ENCODE measurements around the gene REC114.

REC114 gene

GRCh38 chr15:73474785-73475184, 31.8 kb downstream of the REC114 start:
- no peak overlapping the region for H3K4me3 ChIP-seq (IDR thresholded peaks at IDR 0.05; ENCODE audit: insufficient read depth, low read depth, low read length)
- no peak overlapping the region for H3K4me2 ChIP-seq

DNA sequence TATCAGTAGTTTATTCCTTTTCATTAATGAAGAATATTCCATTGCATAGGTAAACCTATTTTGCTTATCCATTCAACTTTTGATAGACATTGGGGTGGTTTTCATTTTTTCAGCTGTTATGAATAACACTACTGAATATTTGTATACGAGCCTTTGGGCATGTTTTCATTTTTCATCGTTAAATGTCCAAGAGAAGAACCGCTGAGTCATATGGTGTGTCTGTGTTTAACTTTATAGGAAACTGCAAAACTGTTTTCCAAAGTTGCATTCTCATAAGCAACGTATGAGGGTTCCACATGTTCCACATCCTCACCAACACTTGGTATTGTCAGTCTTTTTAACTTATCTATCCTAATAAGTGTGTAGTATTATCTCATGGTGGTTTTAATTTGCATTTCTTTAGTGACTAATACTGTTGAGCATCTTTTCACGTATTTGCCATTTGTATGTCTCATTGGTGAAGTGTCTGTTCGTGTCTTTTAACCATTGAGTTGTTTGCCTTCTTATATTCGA, 33.8 kb downstream of the REC114 start:
- Histone ChIP-seq H3K79me2 (ENCODE audit: insufficient read depth, low read depth) (no peaks in the 10 kb centered on the region), H3K4me1 (ENCODE audit: low read depth, poor library complexity, severe bottlenecking) (no peaks in the 10 kb centered on the region), H4K20me1 (ENCODE audit: insufficient read depth) (no peaks in the 10 kb centered on the region), H2AFZ (ENCODE audit: low read depth) (no peak overlapping the region), H3K9ac (no peak overlapping the region), H3K4me3 (IDR thresholded peaks at IDR 0.05; ENCODE audit: insufficient read depth, low read depth, low read length) (no peak overlapping the region), H3K36me3 (ENCODE audit: insufficient read depth) (no peaks in the 10 kb centered on the region), H3K27ac (no peak overlapping the region), H3K27me3 (ENCODE audit: insufficient read depth, low read depth) (no peaks in the 10 kb centered on the region), H3K4me2 (no peak overlapping the region)
- no peak for TF ChIP-seq CTCF (conservative IDR thresholded peaks at IDR 0.05; ENCODE audit: low read depth, low read length)

More at GRCh38 chr15:73474785-73475184, 31.8 kb downstream of the REC114 start:
- H3K36me3 ChIP-seq (ENCODE audit: insufficient read depth), result no peaks in the 10 kb centered on the region
- no peaks in the 10 kb centered on the region for H4K20me1 ChIP-seq (ENCODE audit: insufficient read depth)
- H3K9ac ChIP-seq, result no peak overlapping the region
- no peak for TF ChIP-seq CTCF (conservative IDR thresholded peaks at IDR 0.05; ENCODE audit: low read depth, low read length)
- H3K4me1 ChIP-seq (ENCODE audit: low read depth, poor library complexity, severe bottlenecking), result no peaks in the 10 kb centered on the region
- no peaks in the 10 kb centered on the region for H3K79me2 ChIP-seq (ENCODE audit: insufficient read depth, low read depth)
- no peak overlapping the region for H3K27ac ChIP-seq
- no peak overlapping the region for H2AFZ ChIP-seq (ENCODE audit: low read depth)
- no peaks in the 10 kb centered on the region for H3K27me3 ChIP-seq (ENCODE audit: insufficient read depth, low read depth)

DNA sequence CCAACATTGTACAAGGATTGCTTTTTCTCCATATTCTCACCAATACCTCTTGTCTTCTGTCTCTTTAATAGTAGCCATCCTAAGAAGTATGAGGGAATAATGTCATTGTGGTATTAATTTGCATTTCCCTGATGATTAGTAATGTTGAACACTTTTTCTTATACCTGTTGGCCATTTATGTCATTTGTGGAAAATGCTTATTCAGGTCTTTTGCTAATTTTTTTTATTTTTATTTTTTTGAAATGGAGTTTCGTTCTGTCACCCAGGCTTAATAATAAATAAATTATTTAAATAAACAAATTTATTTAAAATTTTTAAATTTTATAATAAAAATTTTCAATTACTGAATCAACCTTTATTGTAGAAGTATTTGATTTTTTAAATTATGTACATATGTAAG, 37.1 kb downstream of the REC114 start:
- Histone ChIP-seq H3K36me3 (ENCODE audit: insufficient read depth) (no peaks in the 10 kb centered on the region), H3K27me3 (ENCODE audit: insufficient read depth, low read depth) (no peaks in the 10 kb centered on the region), H3K27ac (no peak overlapping the region)

DNA sequence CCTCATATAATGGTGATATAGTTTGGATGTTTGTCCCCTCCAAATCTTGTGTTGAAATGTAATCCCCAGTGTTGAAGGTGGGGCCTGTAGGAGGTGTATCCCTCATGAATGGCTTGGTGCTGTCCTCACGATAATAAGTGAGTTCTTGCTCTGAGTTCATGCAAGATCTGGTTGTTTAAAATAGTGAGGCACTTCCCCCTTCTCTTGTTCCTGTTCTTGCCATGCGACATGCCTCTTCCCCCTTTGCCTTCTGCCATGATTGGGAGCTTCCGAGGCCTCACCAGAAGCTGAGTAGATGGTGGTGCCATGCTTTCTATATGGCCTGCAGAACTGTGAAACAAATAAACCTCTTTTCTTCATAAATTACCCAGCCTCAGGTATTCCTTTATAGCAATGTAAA, 39.2 kb downstream of the REC114 start:
- Histone ChIP-seq H3K36me3 (ENCODE audit: insufficient read depth) (no peaks in the 10 kb centered on the region), H3K4me2 (no peak overlapping the region), H3K4me3 (IDR thresholded peaks at IDR 0.05; ENCODE audit: insufficient read depth, low read depth, low read length) (no peak overlapping the region), H3K4me1 (ENCODE audit: low read depth, poor library complexity, severe bottlenecking) (no peaks in the 10 kb centered on the region), H3K9ac (no peak overlapping the region), H3K79me2 (ENCODE audit: insufficient read depth, low read depth) (no peaks in the 10 kb centered on the region), H3K27ac (no peak overlapping the region), H3K27me3 (ENCODE audit: insufficient read depth, low read depth) (no peaks in the 10 kb centered on the region), H2AFZ (ENCODE audit: low read depth) (no peak overlapping the region), H4K20me1 (ENCODE audit: insufficient read depth) (no peaks in the 10 kb centered on the region)
- TF ChIP-seq CTCF (conservative IDR thresholded peaks at IDR 0.05; ENCODE audit: low read depth, low read length), result no peak

More for the DNA sequence above, 37.1 kb downstream of the REC114 start:
- no peak for TF ChIP-seq CTCF (conservative IDR thresholded peaks at IDR 0.05; ENCODE audit: low read depth, low read length)
- Histone ChIP-seq H3K79me2 (ENCODE audit: insufficient read depth, low read depth) (no peaks in the 10 kb centered on the region), H3K4me2 (no peak overlapping the region), H3K4me3 (IDR thresholded peaks at IDR 0.05; ENCODE audit: insufficient read depth, low read depth, low read length) (no peak overlapping the region), H2AFZ (ENCODE audit: low read depth) (no peak overlapping the region), H4K20me1 (ENCODE audit: insufficient read depth) (no peaks in the 10 kb centered on the region), H3K4me1 (ENCODE audit: low read depth, poor library complexity, severe bottlenecking) (no peaks in the 10 kb centered on the region), H3K9ac (no peak overlapping the region)
